Effector memory CD4-positive, alpha-beta T cell (primary cell): ENCODE results near the gene AQP12A.
"Not testable (repeated sequence)": the region's sequence is repeated elsewhere in the genome, so short reads cannot be mapped to it uniquely, and the experiment has no call there.

Experiments used
- DNase-seq, 3 donors: peaks; one replicate each; pipeline ENCODE4 v3.0.0-alpha.2; 2020
- H3K27ac ChIP-seq: 2 replicates; pipeline ENCODE4 v1.7.0; 2013; ENCODE audit warnings: mild to moderate bottlenecking, low read length, moderate library complexity; ENCODE audit not compliant: insufficient read depth, poor library complexity, severe bottlenecking
- H3K27me3 ChIP-seq: replicated peaks from 2 replicates; pipeline ENCODE4 v1.7.0; 2013; ENCODE audit warnings: mild to moderate bottlenecking, low read length; ENCODE audit not compliant: insufficient read depth, control insufficient read depth, poor library complexity, severe bottlenecking
- H3K36me3 ChIP-seq: 2 replicates; pipeline ENCODE4 v1.7.0; 2013; ENCODE audit warnings: mild to moderate bottlenecking, low read length, moderate library complexity; ENCODE audit not compliant: control insufficient read depth, insufficient read depth
- H3K4me1 ChIP-seq: 2 replicates; pipeline ENCODE4 v1.7.0; 2013; ENCODE audit warnings: low read length, mild to moderate bottlenecking; ENCODE audit not compliant: control insufficient read depth, insufficient read depth, poor library complexity, severe bottlenecking
- H3K4me3 ChIP-seq: 2 replicates; pipeline ENCODE4 v1.7.0; 2013; ENCODE audit warnings: low read length, low read depth, mild to moderate bottlenecking; ENCODE audit not compliant: insufficient read depth, poor library complexity, severe bottlenecking
- H3K9me3 ChIP-seq: 2 replicates; pipeline ENCODE4 v1.7.0; 2013; ENCODE audit warnings: mild to moderate bottlenecking, low read length, moderate library complexity; ENCODE audit not compliant: control insufficient read depth

AQP12A gene

GRCh38 chr2:240678043-240678442, 13.6 kb upstream of the AQP12A start:
- not testable (repeated sequence) for H3K9me3 ChIP-seq, DNase-seq, H3K27ac ChIP-seq, H3K36me3 ChIP-seq, H3K4me3 ChIP-seq, H3K27me3 ChIP-seq, H3K4me1 ChIP-seq

GRCh38 chr2:240678909-240679308, 12.8 kb upstream of the AQP12A start:
- H3K9me3 ChIP-seq, H3K27me3 ChIP-seq, H3K4me3 ChIP-seq, H3K4me1 ChIP-seq, DNase-seq, H3K36me3 ChIP-seq, H3K27ac ChIP-seq: not testable (repeated sequence)

GRCh38 chr2:240680185-240680584, 11.5 kb upstream of the AQP12A start:
- H3K4me3 ChIP-seq, H3K27ac ChIP-seq, H3K4me1 ChIP-seq, H3K27me3 ChIP-seq, H3K36me3 ChIP-seq, DNase-seq, H3K9me3 ChIP-seq: not testable (repeated sequence)

GRCh38 chr2:240682431-240683224, 9.0 kb upstream of the AQP12A start, which contains the start of gene AQP12B:
AQP12B (minus strand) TSS chr2:240682885; CDS start chr2:240682837, 48 bp downstream.
- not testable (repeated sequence) for H3K4me1 ChIP-seq, H3K36me3 ChIP-seq, H3K27me3 ChIP-seq, DNase-seq, H3K27ac ChIP-seq, H3K9me3 ChIP-seq, H3K4me3 ChIP-seq

- not testable (repeated sequence) for H3K36me3 ChIP-seq, H3K27ac ChIP-seq, H3K4me1 ChIP-seq, H3K27me3 ChIP-seq, DNase-seq, H3K9me3 ChIP-seq
- peak overlapping the region; percentile 25 for H3K4me3 ChIP-seq
Measured at GRCh38 chr2:240683329-240683979, 8.2 kb upstream of the AQP12A start.

GRCh38 chr2:240683980-240684728, 7.5 kb upstream of the AQP12A start:
- not testable (repeated sequence) for DNase-seq, H3K27ac ChIP-seq, H3K9me3 ChIP-seq, H3K27me3 ChIP-seq, H3K4me1 ChIP-seq, H3K36me3 ChIP-seq
- H3K4me3 ChIP-seq: peak overlapping the region; percentile 25

GRCh38 chr2:240685771-240686371, 5.8 kb upstream of the AQP12A start:
- Histone ChIP-seq H3K27me3 (no peaks in the 10 kb centered on the region), H3K27ac (no peak overlapping the region), H3K4me1 (no peaks in the 10 kb centered on the region), H3K4me3 (no peak overlapping the region), H3K36me3 (no peaks in the 10 kb centered on the region), H3K9me3 (no peaks in the 10 kb centered on the region)
- no peak for DNase-seq

GRCh38 chr2:240686460-240686859, 5.2 kb upstream of the AQP12A start:
- DNase-seq: no peak
- H3K27ac ChIP-seq: no peak overlapping the region
- H3K4me3 ChIP-seq: no peak overlapping the region

GRCh38 chr2:240687045-240687740, 4.5 kb upstream of the AQP12A start:
- Histone ChIP-seq H3K27ac (no peak overlapping the region), H3K4me3 (no peak overlapping the region), H3K9me3 (no peaks in the 10 kb centered on the region), H3K4me1 (no peaks in the 10 kb centered on the region), H3K36me3 (no peaks in the 10 kb centered on the region), H3K27me3 (no peaks in the 10 kb centered on the region)
- DNase-seq: no peak

More at GRCh38 chr2:240686460-240686859, 5.2 kb upstream of the AQP12A start:
- no peaks in the 10 kb centered on the region for H3K4me1 ChIP-seq
- H3K27me3 ChIP-seq: no peaks in the 10 kb centered on the region
- no peaks in the 10 kb centered on the region for H3K36me3 ChIP-seq
- no peaks in the 10 kb centered on the region for H3K9me3 ChIP-seq
